PC-3 (cell line): Measurements from ENCODE around the gene SOX5. TPM values are rescaled to one million over a fixed set of nuclear protein-coding genes. Genes with fewer than 3 reads are reported as not detected.

ENCODE experiments used
- ATAC-seq: fragments of 200-7000 bp; cut with Tn5 transposase; 2 replicates; pipeline ENCODE4 v1.9.1; 2020; ENCODE audit warnings: mild to moderate bottlenecking, moderate library complexity
- BruUV-seq: library from RNA; stranded (reverse); fragments of 400-500 nt; replicated peaks from 2 replicates; lab custom pipeline; 2021; lab: Mats Ljungman, UMichigan
- CTCF ChIA-PET: fragments of 300-600 bp; sonication (Branson Sonifier 250); formaldehyde crosslinking; loops from one replicate; lab custom pipeline; 2022; ENCODE audit warnings: antibody characterized with exemption; lab: Charles Lee
- POLR2A ChIA-PET: fragments of 300-600 bp; sonication (Branson Sonifier 250); formaldehyde crosslinking; loops from one replicate; lab custom pipeline; 2022; ENCODE audit warnings: antibody characterized with exemption; ENCODE audit not compliant: unreplicated experiment; lab: Charles Lee
- DNase-seq: peaks from one replicate; pipeline ENCODE4 v3.0.0-alpha.2; 2015
- H2AFZ ChIP-seq: fragments of 300-600 bp; sonication (generic); 2 replicates; pipeline ENCODE4 v1.6.0; 2016; ENCODE audit warnings: antibody characterized with exemption, low read length
- H3F3A ChIP-seq: fragments of 300-600 bp; sonication (generic); one replicate; pipeline ENCODE4 v1.6.0; 2017; ENCODE audit warnings: antibody characterized with exemption, low read length, control low read depth, mild to moderate bottlenecking; ENCODE audit not compliant: unreplicated experiment
- H3K27ac ChIP-seq: fragments of 300-600 bp; sonication (generic); 2 replicates; pipeline ENCODE4 v1.5.1; 2016; ENCODE audit warnings: mild to moderate bottlenecking, low read length
- H3K27me3 ChIP-seq: fragments of 300-600 bp; sonication (generic); 2 replicates; pipeline ENCODE4 v1.6.1; 2016; ENCODE audit warnings: low read length, mixed read lengths
- H3K36me3 ChIP-seq: fragments of 300-600 bp; sonication (generic); 2 replicates; pipeline ENCODE4 v1.6.1; 2016; ENCODE audit warnings: low read depth, mixed run types, low read length, mixed read lengths
- H3K4me1 ChIP-seq: fragments of 300-600 bp; sonication (generic); 2 replicates; pipeline ENCODE4 v1.5.1; 2016; ENCODE audit warnings: low read length; ENCODE audit not compliant: insufficient read depth
- H3K4me2 ChIP-seq: fragments of 300-600 bp; sonication (generic); 2 replicates; pipeline ENCODE4 v1.6.0; 2016; ENCODE audit warnings: low read length
- H3K4me3 ChIP-seq: fragments of 300-600 bp; sonication (generic); 2 replicates; pipeline ENCODE4 v1.5.1; 2016; ENCODE audit warnings: mild to moderate bottlenecking, low read length, mixed read lengths
- H3K79me2 ChIP-seq: fragments of 300-600 bp; sonication (generic); 2 replicates; pipeline ENCODE4 v1.6.1; 2017; ENCODE audit warnings: low read length, mixed read lengths
- H3K9ac ChIP-seq: fragments of 300-600 bp; sonication (generic); 2 replicates; pipeline ENCODE4 v1.6.0; 2016; ENCODE audit warnings: mild to moderate bottlenecking, low read length
- H3K9me2 ChIP-seq: fragments of 300-600 bp; sonication (generic); replicated peaks from 2 replicates; pipeline ENCODE4 v1.6.1; 2016; ENCODE audit warnings: mixed run types, low read length, mixed read lengths
- H3K9me3 ChIP-seq: fragments of 300-600 bp; sonication (generic); 2 replicates; pipeline ENCODE4 v1.6.1; 2016; ENCODE audit warnings: low read length, mixed read lengths
- H4K20me1 ChIP-seq: fragments of 300-600 bp; sonication (generic); 2 replicates; pipeline ENCODE4 v1.6.1; 2016; ENCODE audit warnings: low read length, mixed read lengths
- CTCF ChIP-seq: fragments of 300-600 bp; sonication (generic); conservative IDR thresholded peaks from 2 replicates; pipeline ENCODE4 v1.5.1; 2017; ENCODE audit warnings: antibody characterized with exemption, low read depth, mild to moderate bottlenecking, low read length
- EZH2 ChIP-seq: fragments of 300-600 bp; sonication (generic); IDR thresholded peaks from one replicate; pipeline ENCODE4 v1.6.1; 2017; ENCODE audit warnings: antibody characterized with exemption, mild to moderate bottlenecking, low read length; ENCODE audit not compliant: unreplicated experiment
- EZH2phosphoT487 ChIP-seq: fragments of 300-600 bp; sonication (generic); IDR thresholded peaks from 2 replicates; pipeline ENCODE4 v1.6.1; 2018; ENCODE audit warnings: mild to moderate bottlenecking, antibody characterized with exemption, low read length, borderline replicate concordance
- intact Hi-C: fragments of 100-400 bp; cut with micrococcal nuclease; formaldehyde crosslinking; loops from 2 replicates; pipeline ENCODE4 v1.9.0; 2023
- total RNA-seq: library from RNA; depleted of rRNA; stranded (reverse); fragments of >200 nt; gene quantifications from 2 replicates; pipeline ENCODE4 v1.2.3, GENCODE V29; 2014

Gene SOX5
- total RNA-seq, 1 experiment from 2014 or later = not detected

GRCh38 chr12:23888396-23889068 lies 60.9 kb downstream of the SOX5 start:
- no peak overlapping the region for H3K27ac ChIP-seq
- no peak overlapping the region for H3K4me2 ChIP-seq
- ChIA-PET CTCF (no interaction called here), POLR2A (no interaction called here)
- TF ChIP-seq EZH2 (no peak), EZH2phosphoT487 (no peak), CTCF (no peak)
- H3K79me2 ChIP-seq = no peaks in the 10 kb centered on the region
- H2AFZ ChIP-seq = no peak overlapping the region
- no peak for DNase-seq
- no peaks in the 10 kb centered on the region for H3F3A ChIP-seq
- no peaks in the 10 kb centered on the region for H3K27me3 ChIP-seq
- no peak overlapping the region for H3K9ac ChIP-seq
- ATAC-seq = no peak
- no peaks in the 10 kb centered on the region for H3K36me3 ChIP-seq
- H3K4me1 ChIP-seq = no peaks in the 10 kb centered on the region
- no peaks in the 10 kb centered on the region for H3K9me3 ChIP-seq
- intact Hi-C loops = no loop called here
- no TSS peak for BruUV-seq
- H3K4me3 ChIP-seq = no peak overlapping the region
- H3K9me2 ChIP-seq = no peaks in the 10 kb centered on the region
- no peaks in the 10 kb centered on the region for H4K20me1 ChIP-seq

GRCh38 chr12:23887055-23887835 lies 62.2 kb downstream of the SOX5 start:
- no peaks in the 10 kb centered on the region for H3K36me3 ChIP-seq
- H4K20me1 ChIP-seq = no peaks in the 10 kb centered on the region
- CTCF ChIA-PET = no interaction called here
- H3K9me3 ChIP-seq = no peaks in the 10 kb centered on the region
- H3K79me2 ChIP-seq = no peaks in the 10 kb centered on the region
- H3K27ac ChIP-seq = no peak overlapping the region
- H3F3A ChIP-seq = no peaks in the 10 kb centered on the region
- POLR2A ChIA-PET = no interaction called here
- ATAC-seq (no peak), DNase-seq (no peak)
- intact Hi-C loops = no loop called here
- no peak overlapping the region for H3K4me2 ChIP-seq
- H2AFZ ChIP-seq = no peak overlapping the region
- BruUV-seq = no TSS peak
- no peaks in the 10 kb centered on the region for H3K4me1 ChIP-seq
- TF ChIP-seq EZH2 = no peak
- H3K4me3 ChIP-seq = no peak overlapping the region
- no peak overlapping the region for H3K9ac ChIP-seq
- H3K9me2 ChIP-seq = no peaks in the 10 kb centered on the region
- H3K27me3 ChIP-seq = 0 out of 2 replicates have a peak, but pooled peaks cover 3% of the 10 kb centered on the region

- H3K36me3 ChIP-seq = no peaks in the 10 kb centered on the region
- H3K9me2 ChIP-seq = no peaks in the 10 kb centered on the region
- TF ChIP-seq EZH2 (no peak), CTCF (no peak), EZH2phosphoT487 (no peak)
- H3K9ac ChIP-seq = no peak overlapping the region
- ChIA-PET POLR2A (no interaction called here), CTCF (no interaction called here)
- no peak overlapping the region for H3K27ac ChIP-seq
- DNase-seq (no peak), ATAC-seq (no peak)
- peaks cover 16% of the 10 kb centered on the region; the same call in 1 of the 2 replicates for H3K27me3 ChIP-seq
- no peaks in the 10 kb centered on the region for H3K4me1 ChIP-seq
- no peaks in the 10 kb centered on the region for H3K79me2 ChIP-seq
- no peaks in the 10 kb centered on the region for H4K20me1 ChIP-seq
- intact Hi-C loops = no loop called here
- no peak overlapping the region for H3K4me3 ChIP-seq
- no peak overlapping the region for H3K4me2 ChIP-seq
- BruUV-seq = no TSS peak
- H3F3A ChIP-seq = no peaks in the 10 kb centered on the region
- no peak overlapping the region for H2AFZ ChIP-seq
- H3K9me3 ChIP-seq = no peaks in the 10 kb centered on the region
These were observed 64.1 kb downstream of the SOX5 start for GRCh38 chr12:23885394-23885793.
